HepG2 (cell line): Measurements from ENCODE around the gene CD164L2. TPM values are rescaled to one million over a fixed set of nuclear protein-coding genes. Genes with fewer than 3 reads are reported as not detected.

Source experiments
- ATAC-seq: fragments of 200-7000 bp; cut with Tn5 transposase; 3 replicates; pipeline ENCODE4 v1.9.1; 2020; ENCODE audit warnings: mild to moderate bottlenecking, moderate library complexity
- BruUV-seq: library from RNA; stranded (reverse); fragments of 400-500 nt; replicated peaks from 2 replicates; lab custom pipeline; 2021; lab: Mats Ljungman, UMichigan
- CTCF ChIA-PET: fragments of 300-600 bp; formaldehyde crosslinking; extraction: SDS; loops from one replicate; lab custom pipeline; 2021; ENCODE audit warnings: low total read pairs, inconsistent platforms, low intra/inter-chr PET ratio; lab: Yijun Ruan, JAX
- POLR2A ChIA-PET: fragments of 350-600 bp; sonication (Branson Sonifier 250); formaldehyde crosslinking; loops from one replicate; lab custom pipeline; 2020; ENCODE audit warnings: antibody characterized with exemption, inconsistent platforms; lab: Yijun Ruan, JAX
- DNase-seq: peaks from one replicate; pipeline ENCODE4 v3.0.0-alpha.2; 2015; ENCODE audit warnings: low spot score
- FAIRE-seq: peaks from 3 replicates; lab custom pipeline; 2011; peaks lifted over from hg19 to GRCh38; lab: Jason Lieb, UNC
- H2AFZ ChIP-seq: one replicate; pipeline ENCODE4 v1.6.1; 2011; ENCODE audit warnings: low read length, inconsistent platforms
- H3K27ac ChIP-seq: fragments of 300-600 bp; 3 replicates; pipeline ENCODE4 v1.8.0; 2011; ENCODE audit warnings: mixed run types, mild to moderate bottlenecking, mixed read lengths, low read length, inconsistent platforms; ENCODE audit not compliant: insufficient read depth; ENCODE audit errors: extremely low read length
- H3K27me3 ChIP-seq, 2 experiments: fragments of 200-600 bp in 1 of 2; 2 replicates in 1 of 2; 3 replicates in 1 of 2; pipeline versions ENCODE4 v1.6.0 to v1.8.0; 2011; ENCODE audit warnings: low read length in 2 of 2, mild to moderate bottlenecking in 2 of 2, moderate library complexity in 2 of 2, inconsistent platforms in 1 of 2; ENCODE audit not compliant: insufficient read depth in 2 of 2, control insufficient read depth in 1 of 2
- H3K36me3 ChIP-seq, 2 experiments: fragments of 200-600 bp in 1 of 2; replicated peaks in 1 of 2; 2 replicates in 1 of 2; 3 replicates in 1 of 2; pipeline versions ENCODE4 v1.5.1 to v1.8.0; 2011; ENCODE audit warnings: low read length in 2 of 2, inconsistent platforms in 1 of 2; ENCODE audit not compliant: insufficient read depth in 2 of 2, control insufficient read depth in 1 of 2
- H3K4me1 ChIP-seq: 2 replicates; pipeline ENCODE4 v1.5.1; 2012; ENCODE audit warnings: low read length, inconsistent platforms; ENCODE audit not compliant: insufficient read depth
- H3K4me2 ChIP-seq: 2 replicates; pipeline ENCODE4 v1.6.0; 2011; ENCODE audit warnings: low read depth, low read length, inconsistent platforms
- H3K4me3 ChIP-seq, 3 experiments: fragments of 200-600 bp in 1 of 3; sonication (generic), shearing (Covaris generic) in 1 of 3; replicated peaks in 1 of 3; 2 replicates each; pipeline ENCODE4 v1.5.1; 2011 to 2016; ENCODE audit warnings: low read length in 3 of 3, inconsistent platforms in 2 of 3, low read depth in 2 of 3, mild to moderate bottlenecking in 2 of 3, control low read depth in 1 of 3, mixed read lengths in 1 of 3; ENCODE audit not compliant: insufficient read depth in 1 of 3
- H3K79me2 ChIP-seq: one replicate; pipeline ENCODE4 v1.6.1; 2011; ENCODE audit warnings: low read length, inconsistent platforms; ENCODE audit not compliant: insufficient read depth
- H3K9ac ChIP-seq: 2 replicates; pipeline ENCODE4 v1.6.0; 2011; ENCODE audit warnings: mild to moderate bottlenecking, low read depth, low read length, inconsistent platforms; ENCODE audit not compliant: insufficient read depth
- H3K9me3 ChIP-seq: 2 replicates; pipeline ENCODE4 v1.5.1; 2012; ENCODE audit warnings: mild to moderate bottlenecking, low read length
- H4K20me1 ChIP-seq: 2 replicates; pipeline ENCODE4 v1.6.0; 2011; ENCODE audit warnings: inconsistent platforms, mild to moderate bottlenecking, low read length, moderate library complexity; ENCODE audit not compliant: insufficient read depth
- GPN1 ChIP-seq: sonication (generic); formaldehyde crosslinking; IDR thresholded peaks from 2 replicates; pipeline ENCODE4 v1.5.1; 2020; ENCODE audit warnings: missing genetic modification reagents, borderline replicate concordance
- KAT2B ChIP-seq: fragments of 150-350 bp; IDR thresholded peaks from 2 replicates; pipeline ENCODE4 v1.6.1; 2014; ENCODE audit warnings: low read depth, low read length, borderline replicate concordance
- NBN ChIP-seq: fragments of 450-650 bp; conservative IDR thresholded peaks from 2 replicates; pipeline ENCODE4 v1.6.1; 2017
- NCOA1 ChIP-seq: sonication (generic); formaldehyde crosslinking; IDR thresholded peaks from 2 replicates; pipeline ENCODE4 v1.9.0; 2021; ENCODE audit warnings: missing genetic modification reagents
- NFATC3 ChIP-seq: sonication (generic); formaldehyde crosslinking; IDR thresholded peaks from 2 replicates; pipeline ENCODE4 v1.5.1; 2020; ENCODE audit warnings: mild to moderate bottlenecking, missing genetic modification reagents
- NRL ChIP-seq: sonication (generic); formaldehyde crosslinking; IDR thresholded peaks from 2 replicates; pipeline ENCODE4 v1.5.0; 2020; ENCODE audit warnings: missing genetic modification reagents, mild to moderate bottlenecking, moderate library complexity, borderline replicate concordance
- PHF8 ChIP-seq: sonication (generic); formaldehyde crosslinking; IDR thresholded peaks from 2 replicates; pipeline ENCODE4 v1.5.0; 2020; ENCODE audit warnings: missing genetic modification reagents
- RFXAP ChIP-seq: sonication (generic); formaldehyde crosslinking; IDR thresholded peaks from 2 replicates; pipeline ENCODE4 v1.4.0; 2020; ENCODE audit warnings: missing genetic modification reagents, borderline replicate concordance
- SAFB2 ChIP-seq: sonication (generic); formaldehyde crosslinking; IDR thresholded peaks from 2 replicates; pipeline ENCODE4 v1.5.1; 2020; ENCODE audit warnings: missing genetic modification reagents, low read depth, mild to moderate bottlenecking, borderline replicate concordance
- SRSF4 ChIP-seq: fragments of 200-400 bp; formaldehyde crosslinking; IDR thresholded peaks from one replicate; pipeline ENCODE4 v1.6.1; 2018; ENCODE audit warnings: mild to moderate bottlenecking, low read depth, low read length, moderate library complexity; ENCODE audit not compliant: poor library complexity, severe bottlenecking
- ZNF17 ChIP-seq: sonication (generic); formaldehyde crosslinking; IDR thresholded peaks from 2 replicates; pipeline ENCODE4 v1.5.0; 2020; ENCODE audit warnings: mild to moderate bottlenecking, missing genetic modification reagents
- ZNF224 ChIP-seq: sonication (generic); formaldehyde crosslinking; IDR thresholded peaks from 2 replicates; pipeline ENCODE4 v1.5.0; 2020; ENCODE audit warnings: mild to moderate bottlenecking, missing genetic modification reagents
- ZNF30 ChIP-seq: sonication (generic); formaldehyde crosslinking; IDR thresholded peaks from 2 replicates; pipeline ENCODE4 v1.5.0; 2020; ENCODE audit warnings: mild to moderate bottlenecking, missing genetic modification reagents
- ZNF317 ChIP-seq: sonication (generic); formaldehyde crosslinking; IDR thresholded peaks from 2 replicates; pipeline ENCODE4 v1.5.0; 2020; ENCODE audit warnings: mild to moderate bottlenecking, missing genetic modification reagents
- ZNF546 ChIP-seq: sonication (generic); formaldehyde crosslinking; conservative IDR thresholded peaks from 2 replicates; pipeline ENCODE4 v1.8.1; 2023; ENCODE audit warnings: mild to moderate bottlenecking, missing genetic modification reagents
- ZNF629 ChIP-seq: sonication (generic); formaldehyde crosslinking; conservative IDR thresholded peaks from 2 replicates; pipeline ENCODE4 v1.5.0; 2020; ENCODE audit warnings: missing genetic modification reagents
- ZNF674 ChIP-seq: sonication (generic); formaldehyde crosslinking; IDR thresholded peaks from 2 replicates; pipeline ENCODE4 v1.5.0; 2020; ENCODE audit warnings: low read depth, mild to moderate bottlenecking, missing genetic modification reagents
- WGBS: methylation state at CpG from one replicate; pipeline ENCODE4 v1.1.6; 2017; ENCODE audit warnings: low lambda C conversion rate; 5-methylcytosine and 5-hydroxymethylcytosine counted together
- in situ Hi-C: cut with HindIII; loops from 2 replicates; pipeline ENCODE4 v1.10.0; 2017; ENCODE audit warnings: low pct_unique_long_range_greater_than_20kb; ENCODE audit not compliant: extremely low pct_ligation_motif_present
- intact Hi-C: fragments of 100-400 bp; cut with micrococcal nuclease; formaldehyde crosslinking; loops from one replicate; pipeline ENCODE4 v1.10.0; 2022; ENCODE audit not compliant: unreplicated experiment
- polyA plus RNA-seq, 8 experiments: library from polyadenylated mRNA; depleted of rRNA in 3 of 8; stranded (reverse) in 7 of 8; unstranded in 1 of 8; fragments of >200 nt; fragmentation: Illumina TruSeq in 4 of 8; extraction: Trizol in 4 of 8; gene quantifications; 2 replicates each; pipeline versions ENCODE4 v1.2.1 to v1.2.3, GENCODE V29; 2011 to 2016; ENCODE audit warnings: low read depth in 4 of 8, missing spikeins in 1 of 8, mixed read lengths in 1 of 8; ENCODE audit not compliant: insufficient read depth in 1 of 8
- total RNA-seq, 5 experiments: library from RNA; depleted of rRNA; stranded (reverse); fragments of >200 nt; fragmentation: Illumina TruSeq; extraction: Trizol; gene quantifications; 2 replicates each; pipeline ENCODE4 v1.2.3, GENCODE V29; 2016; ENCODE audit warnings: low read depth in 1 of 5
- TF ChIP-seq, protein P1 (sequence below): sonication (generic); formaldehyde crosslinking; IDR thresholded peaks from 2 replicates; pipeline ENCODE4 v1.8.0; 2022; ENCODE audit warnings: missing genetic modification reagents, mild to moderate bottlenecking, moderate library complexity, borderline replicate concordance
- TF ChIP-seq, protein P2 (sequence below): sonication (generic); formaldehyde crosslinking; IDR thresholded peaks from 2 replicates; pipeline ENCODE4 v1.4.0; 2020; ENCODE audit warnings: mild to moderate bottlenecking, missing genetic modification reagents

The CD164L2 gene
- total and polyA plus RNA-seq, 2 of the 13 experiments (the other 11 are each of a cell fraction or from before 2014, with no cell fraction given), result not detected

DNA sequence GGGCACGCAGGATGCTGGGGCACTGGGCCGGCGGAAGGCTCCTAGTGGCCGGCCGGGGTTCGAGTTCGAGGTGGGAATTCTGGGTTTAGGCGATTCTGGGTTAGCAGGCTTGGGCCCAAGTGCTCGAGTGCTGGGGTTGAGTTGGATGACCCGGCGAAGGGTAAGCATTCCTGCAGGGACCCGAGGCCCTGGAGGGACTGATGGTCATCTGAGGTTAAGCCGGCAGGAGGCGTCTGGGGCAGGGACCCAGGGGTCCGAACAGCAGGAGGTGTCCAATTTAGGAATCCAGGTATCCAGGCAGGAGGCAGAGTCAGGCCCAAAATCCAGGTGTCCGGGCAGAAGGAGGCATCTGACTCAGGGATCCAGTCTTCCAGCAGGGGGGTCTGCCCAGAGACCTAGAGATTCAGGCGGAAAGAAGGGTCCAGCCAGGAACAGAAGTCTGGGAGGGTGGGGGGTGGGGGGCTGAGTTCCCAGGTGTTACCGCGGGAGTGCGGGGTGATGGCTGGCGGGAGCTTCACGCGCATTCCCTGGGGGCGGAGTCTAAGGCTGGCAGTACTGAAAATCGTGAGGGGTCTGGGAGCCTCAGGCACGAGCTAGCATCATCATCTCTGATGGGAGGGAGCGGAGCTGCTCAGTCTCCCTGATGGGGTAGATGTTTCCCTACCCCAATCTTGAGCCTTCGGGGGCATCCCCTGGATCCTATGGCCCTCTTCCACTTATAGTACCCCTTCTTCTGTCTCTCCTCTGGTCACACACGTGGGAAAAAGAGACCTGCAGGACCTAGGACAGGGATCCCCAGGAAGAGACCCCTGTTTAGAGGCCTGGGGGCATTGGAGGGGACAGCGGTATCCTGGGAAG is 9.9 kb upstream of the CD164L2 start (continued):
- TF ChIP-seq, protein P1, sequence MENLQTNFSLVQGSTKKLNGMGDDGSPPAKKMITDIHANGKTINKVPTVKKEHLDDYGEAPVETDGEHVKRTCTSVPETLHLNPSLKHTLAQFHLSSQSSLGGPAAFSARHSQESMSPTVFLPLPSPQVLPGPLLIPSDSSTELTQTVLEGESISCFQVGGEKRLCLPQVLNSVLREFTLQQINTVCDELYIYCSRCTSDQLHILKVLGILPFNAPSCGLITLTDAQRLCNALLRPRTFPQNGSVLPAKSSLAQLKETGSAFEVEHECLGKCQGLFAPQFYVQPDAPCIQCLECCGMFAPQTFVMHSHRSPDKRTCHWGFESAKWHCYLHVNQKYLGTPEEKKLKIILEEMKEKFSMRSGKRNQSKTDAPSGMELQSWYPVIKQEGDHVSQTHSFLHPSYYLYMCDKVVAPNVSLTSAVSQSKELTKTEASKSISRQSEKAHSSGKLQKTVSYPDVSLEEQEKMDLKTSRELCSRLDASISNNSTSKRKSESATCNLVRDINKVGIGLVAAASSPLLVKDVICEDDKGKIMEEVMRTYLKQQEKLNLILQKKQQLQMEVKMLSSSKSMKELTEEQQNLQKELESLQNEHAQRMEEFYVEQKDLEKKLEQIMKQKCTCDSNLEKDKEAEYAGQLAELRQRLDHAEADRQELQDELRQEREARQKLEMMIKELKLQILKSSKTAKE (CRISPR knock-in tag), result no peak
- TF ChIP-seq PHF8, result 0 out of 2 replicates have a peak, but pooled peaks have one; percentile 8
- TF ChIP-seq KAT2B, result no peak

DNA sequence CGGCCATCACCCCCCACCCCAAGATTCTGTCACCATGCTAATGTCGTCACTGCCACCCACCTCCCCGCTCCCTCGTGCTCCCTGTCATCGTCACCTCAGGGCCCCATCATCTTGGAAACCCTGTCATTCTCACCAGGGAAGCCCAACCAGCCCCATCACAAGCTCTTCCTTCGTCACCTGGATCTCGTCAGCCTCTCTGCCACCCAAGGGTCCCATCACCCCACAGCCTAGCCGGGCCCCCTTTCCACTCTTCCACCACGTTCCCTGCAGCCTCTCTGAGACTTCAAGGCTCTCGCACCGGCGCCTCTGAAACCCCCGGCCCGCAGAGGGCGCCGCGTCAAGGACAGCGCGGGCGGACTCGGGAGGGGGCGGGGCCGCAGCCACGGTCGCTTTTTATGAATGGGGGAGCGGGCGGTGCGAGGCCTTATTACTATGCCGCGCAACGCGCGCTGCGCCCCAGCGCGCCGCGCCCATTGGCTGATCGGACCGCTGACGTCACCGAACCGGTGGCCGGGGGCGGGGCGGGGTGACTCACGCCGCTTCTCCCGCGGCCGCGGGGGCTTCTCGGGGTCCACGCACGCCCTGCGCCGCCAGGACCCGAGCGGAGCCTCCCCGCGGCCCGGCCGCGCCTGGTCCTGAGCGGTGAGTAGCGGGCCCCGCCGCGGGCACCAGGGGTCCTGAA is 9.1 kb upstream of the CD164L2 start, which contains the start of gene GPR3:
GPR3 (plus strand) TSS at position 527 of the 682 bp plus-strand sequence. CDS start 1,177 bp downstream, outside the sequence.
- H4K20me1 ChIP-seq, result no peaks in the 10 kb centered on the region
- peak within 1 kb of the TSS; percentile 9 for H3K27ac ChIP-seq
- peaks cover 28% of the 10 kb centered on the region for H3K4me1 ChIP-seq
- no peaks in the 10 kb centered on the region for H3K9me3 ChIP-seq
- ChIA-PET CTCF (interaction anchor here (1.5 to 2.2 kb wide), 2 partner anchors 91 to 214 kb away, joined by 6 to 7 read pairs; no protein-coding TSS in a partner anchor), POLR2A (interaction anchor here (1.0 kb wide), 1 partner anchor 215 kb away, joined by 4 read pairs; no protein-coding TSS in a partner anchor)
- DNase-seq (peak; percentile 79), FAIRE-seq (peak; percentile 8), ATAC-seq (peak; percentile 84)
- H3K4me3 ChIP-seq, result peak within 1 kb of the TSS; percentile 71 to 85 (median 72)
- H3K79me2 ChIP-seq, result no peaks in the 10 kb centered on the region
- no TSS peak for BruUV-seq
- in situ Hi-C loops (loop anchor here (5.0 kb wide), 4 partner anchors 35 to 280 kb away; no protein-coding TSS in a partner anchor), intact Hi-C loops (loop anchor here (2.0 to 10.0 kb wide), 2 partner anchors 215 to 273 kb away; no protein-coding TSS in a partner anchor)
- peak within 1 kb of the TSS; percentile 71 for H3K9ac ChIP-seq
- 3% methylated on average over 11 of the region's 69 CpGs for WGBS
- H3K27me3 ChIP-seq, result peaks cover 0 to 1% of the 10 kb centered on the region in 2 experiments; a peak in 2 of 5 replicates
- H3K36me3 ChIP-seq, result no peaks in the 10 kb centered on the region
- no peak within 1 kb of the TSS for H2AFZ ChIP-seq
- peak within 1 kb of the TSS; percentile 90 for H3K4me2 ChIP-seq
- no peak for TF ChIP-seq ZNF224 (CRISPR knock-in tag)
- no peak for TF ChIP-seq ZNF317
- TF ChIP-seq SRSF4, result no peak
- no peak for TF ChIP-seq ZNF17
- TF ChIP-seq ZNF629 (CRISPR knock-in tag), result no peak
- no peak for TF ChIP-seq ZNF674 (CRISPR knock-in tag)
- no peak for TF ChIP-seq NCOA1 (CRISPR knock-in tag)
- no peak for TF ChIP-seq ZNF30 (CRISPR knock-in tag)
- TF ChIP-seq, protein P2, sequence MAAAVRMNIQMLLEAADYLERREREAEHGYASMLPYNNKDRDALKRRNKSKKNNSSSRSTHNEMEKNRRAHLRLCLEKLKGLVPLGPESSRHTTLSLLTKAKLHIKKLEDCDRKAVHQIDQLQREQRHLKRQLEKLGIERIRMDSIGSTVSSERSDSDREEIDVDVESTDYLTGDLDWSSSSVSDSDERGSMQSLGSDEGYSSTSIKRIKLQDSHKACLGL (CRISPR knock-in tag), result no peak
- TF ChIP-seq NRL, result no peak
- TF ChIP-seq SAFB2 (CRISPR knock-in tag), result peak; percentile 35; the same call in 1 of the 2 replicates
- TF ChIP-seq GPN1 (CRISPR knock-in tag), result no peak
- no peak for TF ChIP-seq NFATC3 (CRISPR knock-in tag)
- TF ChIP-seq RFXAP (CRISPR knock-in tag), result peak; percentile 65; the same call in 1 of the 2 replicates
- TF ChIP-seq NBN, result no peak
- TF ChIP-seq ZNF546 (CRISPR knock-in tag), result no peak
